Body of pancreas (tissue), 4 donors: ENCODE data around the gene GPR156. TPM values are rescaled to one million over a fixed set of nuclear protein-coding genes. Genes with fewer than 3 reads are reported as not detected.
"Not testable (repeated sequence)": the region's sequence is repeated elsewhere in the genome, so short reads cannot be mapped to it uniquely, and the experiment has no call there.

ENCODE experiments used
- ATAC-seq: fragments of 150-250 bp; one replicate; pipeline ENCODE4 v1.9.1; 2016
- DNase-seq, 4 donors: peaks; one replicate each; pipeline ENCODE4 v3.0.0-alpha.2; 2019
- H3K27ac ChIP-seq, 4 donors: fragments of 200-600 bp; sonication (generic); 1 replicate in 3 of 4; 2 replicates in 1 of 4; pipeline versions ENCODE4 v1.5.1 to v1.6.1; 2016 to 2019; ENCODE audit warnings: mild to moderate bottlenecking in 1 of 4, mixed read lengths in 1 of 4, moderate library complexity in 1 of 4
- H3K27me3 ChIP-seq, 2 donors: fragments of 200-600 bp; sonication (generic); one replicate each; pipeline ENCODE4 v1.6.0; 2016; ENCODE audit warnings: mild to moderate bottlenecking in 1 of 2
- H3K36me3 ChIP-seq, 2 donors: fragments of 200-600 bp; sonication (generic); replicated peaks in 1 of 2; 2 replicates each; pipeline ENCODE4 v1.5.1; 2016; ENCODE audit warnings: low read depth in 2 of 2; ENCODE audit not compliant: insufficient read depth in 1 of 2
- H3K4me1 ChIP-seq: fragments of 200-600 bp; sonication (generic); one replicate; pipeline ENCODE4 v1.6.0; 2016
- H3K4me3 ChIP-seq, 2 donors: fragments of 200-600 bp; sonication (generic); 1 replicate in 1 of 2; 2 replicates in 1 of 2; pipeline ENCODE4 v1.5.1; 2016 to 2019
- H3K9me3 ChIP-seq, 3 donors: fragments of 200-600 bp; sonication (generic); 1 replicate in 2 of 3; 2 replicates in 1 of 3; pipeline ENCODE4 v1.5.1; 2016
- POLR2A ChIP-seq, 3 donors: fragments of 450-650 bp; IDR thresholded peaks; one replicate each; pipeline ENCODE4 v1.6.1; 2016; ENCODE audit warnings: antibody characterized with exemption in 3 of 3, mild to moderate bottlenecking in 2 of 3
- WGBS, 2 donors: methylation state at CpG; one replicate each; pipeline ENCODE4 v1.1.5; 2017; 5-methylcytosine and 5-hydroxymethylcytosine counted together
- intact Hi-C: fragments of 100-400 bp; cut with DNase I; formaldehyde crosslinking; loops from one replicate; pipeline ENCODE4 v1.15.1; 2023
- total RNA-seq, 2 donors: library from RNA; depleted of rRNA; stranded (reverse); fragments of >200 nt; gene quantifications; one replicate each; pipeline ENCODE4 v1.1.0, GENCODE V29; 2016
- TF ChIP-seq, protein P1 (sequence below), 7 experiments: fragments of 450-650 bp in 4 of 7; fragments of 200-600 bp in 3 of 7; sonication (generic) in 3 of 7; IDR thresholded peaks; one replicate each; pipeline ENCODE4 v1.5.1; 2016 to 2019; ENCODE audit warnings: antibody characterized with exemption in 7 of 7

GPR156 gene
- total RNA-seq, 2 donors from 2014 or later, result not detected

DNA sequence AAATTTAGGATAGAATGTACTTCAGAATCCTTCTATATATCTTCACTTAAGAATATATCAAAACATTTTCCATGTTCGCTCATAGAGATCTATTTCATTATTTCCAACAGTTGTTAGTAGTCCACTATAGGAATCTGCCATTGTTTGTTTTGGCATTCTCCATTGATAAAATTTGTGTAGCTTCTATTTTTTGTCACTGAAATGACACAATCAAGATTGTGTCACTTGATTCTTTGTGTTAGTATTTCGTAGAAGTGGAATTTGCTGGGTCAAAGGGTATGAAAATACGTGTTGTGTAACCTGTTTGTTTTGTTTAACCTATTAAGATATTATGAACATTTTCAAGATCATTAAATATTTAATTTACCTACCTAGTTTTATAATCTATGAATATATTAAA, 15.9 kb upstream of the GPR156 start:
- no peak for DNase-seq
- 29 to 35% methylated on average over 3 of the region's 3 CpGs for WGBS, 2 donors
- H3K27ac ChIP-seq, result no peak overlapping the region
- no peaks in the 10 kb centered on the region for H3K27me3 ChIP-seq
- H3K36me3 ChIP-seq, result no peaks in the 10 kb centered on the region
- ATAC-seq, result no peak
- no peaks in the 10 kb centered on the region for H3K9me3 ChIP-seq
- intact Hi-C loops, result no loop called here
- H3K4me3 ChIP-seq, result no peak overlapping the region
- no peak for TF ChIP-seq POLR2A (IDR thresholded peaks at IDR 0.05)
- TF ChIP-seq, protein P1, sequence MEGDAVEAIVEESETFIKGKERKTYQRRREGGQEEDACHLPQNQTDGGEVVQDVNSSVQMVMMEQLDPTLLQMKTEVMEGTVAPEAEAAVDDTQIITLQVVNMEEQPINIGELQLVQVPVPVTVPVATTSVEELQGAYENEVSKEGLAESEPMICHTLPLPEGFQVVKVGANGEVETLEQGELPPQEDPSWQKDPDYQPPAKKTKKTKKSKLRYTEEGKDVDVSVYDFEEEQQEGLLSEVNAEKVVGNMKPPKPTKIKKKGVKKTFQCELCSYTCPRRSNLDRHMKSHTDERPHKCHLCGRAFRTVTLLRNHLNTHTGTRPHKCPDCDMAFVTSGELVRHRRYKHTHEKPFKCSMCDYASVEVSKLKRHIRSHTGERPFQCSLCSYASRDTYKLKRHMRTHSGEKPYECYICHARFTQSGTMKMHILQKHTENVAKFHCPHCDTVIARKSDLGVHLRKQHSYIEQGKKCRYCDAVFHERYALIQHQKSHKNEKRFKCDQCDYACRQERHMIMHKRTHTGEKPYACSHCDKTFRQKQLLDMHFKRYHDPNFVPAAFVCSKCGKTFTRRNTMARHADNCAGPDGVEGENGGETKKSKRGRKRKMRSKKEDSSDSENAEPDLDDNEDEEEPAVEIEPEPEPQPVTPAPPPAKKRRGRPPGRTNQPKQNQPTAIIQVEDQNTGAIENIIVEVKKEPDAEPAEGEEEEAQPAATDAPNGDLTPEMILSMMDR (IDR thresholded peaks at IDR 0.05), result no peak
- H3K4me1 ChIP-seq, result no peaks in the 10 kb centered on the region

DNA sequence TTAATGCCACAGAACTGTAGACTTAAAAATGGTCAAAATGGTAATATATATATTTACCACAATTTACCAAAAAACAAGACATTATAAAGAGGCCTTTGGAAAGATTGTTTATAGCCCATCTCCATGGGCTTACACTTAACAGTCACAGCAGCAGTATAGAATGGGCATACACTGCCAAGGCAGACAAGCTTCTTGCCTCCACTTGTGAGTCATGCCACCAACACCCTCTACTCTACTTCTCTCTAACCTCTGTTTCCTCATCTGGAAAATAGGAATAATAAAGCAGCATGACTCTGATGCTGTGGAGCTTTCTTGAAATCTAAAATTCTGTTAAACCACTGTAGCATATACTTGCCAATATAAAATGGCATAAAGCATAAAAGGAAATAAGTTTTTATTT, 14.4 kb upstream of the GPR156 start:
- ATAC-seq (no peak), DNase-seq (no peak)
- H3K4me1 ChIP-seq, result no peaks in the 10 kb centered on the region
- no peaks in the 10 kb centered on the region for H3K9me3 ChIP-seq
- no peak for TF ChIP-seq POLR2A (IDR thresholded peaks at IDR 0.05)
- TF ChIP-seq, protein P1 (IDR thresholded peaks at IDR 0.05), result no peak
- intact Hi-C loops, result no loop called here
- no peak overlapping the region for H3K4me3 ChIP-seq
- H3K36me3 ChIP-seq, result no peaks in the 10 kb centered on the region
- H3K27ac ChIP-seq, result no peak overlapping the region
- H3K27me3 ChIP-seq, result no peaks in the 10 kb centered on the region

DNA sequence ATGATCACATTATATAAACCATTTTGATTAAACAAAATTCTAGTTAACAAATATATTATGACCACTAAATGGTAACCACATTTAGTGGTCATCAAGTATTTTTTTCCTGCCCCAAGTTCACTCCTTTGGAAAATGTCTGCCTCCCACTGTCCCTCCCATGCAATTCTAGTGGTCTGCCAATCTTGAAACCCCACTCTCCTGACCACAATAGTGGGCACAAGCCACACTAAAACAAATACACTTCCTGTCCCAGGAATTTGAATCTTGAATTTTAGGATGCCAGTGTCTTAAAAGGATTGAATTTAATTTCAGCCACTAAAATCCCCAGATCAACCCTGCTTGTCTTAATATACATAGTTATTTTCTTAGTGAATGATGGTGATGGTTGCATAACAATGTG, 14.0 kb upstream of the GPR156 start:
- no peak for TF ChIP-seq POLR2A (IDR thresholded peaks at IDR 0.05)
- TF ChIP-seq, protein P1 (IDR thresholded peaks at IDR 0.05), result no peak
- no peaks in the 10 kb centered on the region for H3K4me1 ChIP-seq
- H3K9me3 ChIP-seq, result peaks cover 0 to 4% (median 0%) of the 10 kb centered on the region in 3 donors
- DNase-seq (no peak), ATAC-seq (no peak)
- H3K27me3 ChIP-seq, result no peaks in the 10 kb centered on the region
- H3K4me3 ChIP-seq, result no peak overlapping the region
- no peak overlapping the region for H3K27ac ChIP-seq
- intact Hi-C loops, result no loop called here
- no peaks in the 10 kb centered on the region for H3K36me3 ChIP-seq

DNA sequence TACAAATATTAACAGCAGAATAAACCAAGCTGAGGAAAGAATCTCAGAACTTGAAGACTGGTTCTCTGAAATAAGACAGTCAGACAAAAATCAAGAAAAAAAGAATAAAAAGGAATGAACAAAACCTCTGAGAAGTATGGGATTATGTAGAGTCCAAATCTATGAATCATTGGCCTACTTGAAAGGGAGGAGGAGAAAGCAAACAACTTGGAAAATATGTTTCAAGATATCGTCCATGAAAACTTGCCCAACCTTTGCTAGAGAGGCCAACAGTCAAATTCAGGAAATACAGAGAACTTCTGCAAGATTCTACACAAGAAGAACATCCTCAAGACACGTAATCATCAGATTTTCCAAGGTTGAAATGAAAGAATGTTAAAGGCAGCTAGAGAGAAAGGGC, 6.5 kb upstream of the GPR156 start:
- WGBS, 2 donors, result 63 to 74% methylated on average over 2 of the region's 2 CpGs
- H3K36me3 ChIP-seq, H3K9me3 ChIP-seq, intact Hi-C loops, H3K27me3 ChIP-seq, H3K4me3 ChIP-seq, H3K27ac ChIP-seq, ATAC-seq, H3K4me1 ChIP-seq, DNase-seq: not testable (repeated sequence)

DNA sequence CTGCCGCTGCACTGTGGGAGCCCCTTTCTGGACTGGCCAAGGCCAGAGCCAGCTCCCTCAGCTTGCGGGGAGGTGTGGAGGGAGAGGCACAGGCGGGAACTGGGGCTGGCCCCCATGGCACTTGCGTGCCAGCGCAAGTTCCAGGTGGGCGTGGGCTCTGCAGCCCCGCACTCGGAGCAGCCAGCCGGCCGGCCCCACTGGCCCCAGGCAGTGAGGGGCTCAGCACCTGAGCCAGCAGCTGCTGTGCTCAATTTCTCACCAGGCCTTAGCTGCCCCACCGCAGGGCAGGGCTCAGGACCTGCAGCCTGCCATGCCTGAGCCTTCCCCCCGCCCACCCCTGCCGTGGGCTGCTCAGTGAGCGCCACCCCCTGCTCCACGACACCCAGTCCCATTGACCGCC, 4.6 kb upstream of the GPR156 start:
- TF ChIP-seq, protein P1 (IDR thresholded peaks at IDR 0.05), result no peak
- TF ChIP-seq POLR2A (IDR thresholded peaks at IDR 0.05), result no peak
- no peak for DNase-seq
- Histone ChIP-seq H3K4me3 (no peak overlapping the region), H3K4me1 (peaks cover 8% of the 10 kb centered on the region), H3K9me3 (peaks cover 0 to 9% (median 0%) of the 10 kb centered on the region in 3 donors), H3K27me3 (peaks cover 0 to 6% of the 10 kb centered on the region in 2 donors), H3K27ac (no peak overlapping the region), H3K36me3 (no peaks in the 10 kb centered on the region)
- intact Hi-C loops, result no loop called here
- ATAC-seq, result no peak
- 92 to 96% methylated on average over 8 to 14 of the region's 16 CpGs for WGBS, 2 donors
